ENCODE data around the gene ACACB.

GRCh38 chr12:109137055-109137454 is 20.7 kb downstream of the ACACB start:
- TF ChIP-seq CTCF (IDR thresholded peaks at IDR 0.05) (no peak), POLR2AphosphoS5 (IDR thresholded peaks at IDR 0.05) (no peak)
